ENCODE measurements around the gene UCK1. TPM values are rescaled to one million over a fixed set of nuclear protein-coding genes. Genes with fewer than 3 reads are reported as not detected.

Gene UCK1
- total and polyA plus RNA-seq, 9 donors: 19.6 to 28.2 (median 25.4) TPM

DNA sequence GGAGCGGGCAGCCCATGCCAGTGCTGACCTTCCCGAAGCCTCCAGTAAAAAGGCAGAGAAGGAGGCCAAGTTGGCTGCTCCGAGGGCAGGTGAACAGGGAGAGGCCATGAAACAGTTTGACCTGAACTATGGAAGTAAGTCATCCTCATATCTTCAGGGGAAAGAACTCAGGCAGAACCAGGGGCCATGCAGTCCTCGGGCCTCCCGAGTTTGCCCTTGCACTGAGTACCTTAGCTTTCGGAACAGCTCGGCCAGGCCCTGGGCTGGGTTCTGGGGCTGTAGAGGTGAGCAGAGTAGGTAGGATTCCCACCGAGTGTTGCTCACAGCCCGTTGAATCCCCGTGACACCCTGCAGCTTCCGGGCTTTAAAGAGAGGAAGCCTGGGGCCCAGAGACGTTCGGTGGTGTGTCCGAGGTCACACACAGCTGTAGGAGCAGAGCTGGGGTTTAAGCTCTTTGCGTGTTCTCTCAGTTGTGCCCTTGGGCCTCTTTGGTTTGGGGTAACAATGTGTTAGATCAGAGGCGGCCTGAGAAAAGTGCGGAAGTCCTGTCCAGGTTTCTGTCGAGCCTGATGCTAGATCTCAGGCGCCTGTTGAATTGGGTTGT lies 53.1 kb downstream of the UCK1 start:
- H3K27me3 ChIP-seq (ENCODE audit: control insufficient read depth, insufficient read depth, low read length): no peaks in the 10 kb centered on the region
- DNase-seq: no peak
- H3K4me1 ChIP-seq (ENCODE audit: control insufficient read depth, insufficient read depth, low read length): no peaks in the 10 kb centered on the region
- peaks cover 97% of the 10 kb centered on the region for H3K36me3 ChIP-seq (ENCODE audit: control insufficient read depth, insufficient read depth, low read length)
- WGBS (ENCODE audit: insufficient coverage): 84% methylated on average over 17 of the region's 19 CpGs
- H3K9me3 ChIP-seq (replicated peaks; ENCODE audit: control insufficient read depth, low read depth, low read length): no peaks in the 10 kb centered on the region
- no peak overlapping the region for H3K4me3 ChIP-seq (ENCODE audit: low read length)
- H3K27ac ChIP-seq (ENCODE audit: low read length): no peak overlapping the region

DNA sequence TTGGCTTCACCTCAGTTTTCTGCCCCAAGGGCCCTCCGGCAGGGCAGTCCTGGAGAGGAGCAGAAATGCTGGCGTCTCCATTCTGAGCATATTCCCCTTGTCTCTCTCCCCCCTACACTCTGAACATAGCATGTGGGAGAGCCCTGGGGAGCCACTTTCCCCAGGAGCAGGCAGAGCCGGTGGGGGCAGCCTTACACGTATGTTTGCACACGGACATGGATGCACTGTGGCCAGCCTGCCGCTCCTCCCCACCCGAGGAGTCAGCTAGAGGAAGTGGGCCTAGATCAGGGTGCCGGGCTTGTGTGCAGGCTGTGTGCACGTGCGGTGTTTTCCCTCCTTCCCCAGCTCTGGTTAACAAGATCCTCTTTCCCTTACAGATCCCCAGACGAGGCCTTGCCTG lies 53.7 kb downstream of the UCK1 start:
- peaks cover 94% of the 10 kb centered on the region for H3K36me3 ChIP-seq (ENCODE audit: control insufficient read depth, insufficient read depth, low read length)
- no peak overlapping the region for H3K4me3 ChIP-seq (ENCODE audit: low read length)
- H3K27ac ChIP-seq (ENCODE audit: low read length): no peak overlapping the region
- no peaks in the 10 kb centered on the region for H3K27me3 ChIP-seq (ENCODE audit: control insufficient read depth, insufficient read depth, low read length)
- H3K9me3 ChIP-seq (replicated peaks; ENCODE audit: control insufficient read depth, low read depth, low read length): no peaks in the 10 kb centered on the region
- no peaks in the 10 kb centered on the region for H3K4me1 ChIP-seq (ENCODE audit: control insufficient read depth, insufficient read depth, low read length)
- no peak for DNase-seq
- 73% methylated on average over 7 of the region's 11 CpGs for WGBS (ENCODE audit: insufficient coverage)

GRCh38 chr9:131476777-131477345 lies 54.2 kb downstream of the UCK1 start:
- 81% methylated on average over 17 of the region's 18 CpGs for WGBS (ENCODE audit: insufficient coverage)
- DNase-seq: no peak
- Histone ChIP-seq H3K27ac (ENCODE audit: low read length) (no peak overlapping the region), H3K4me3 (ENCODE audit: low read length) (no peak overlapping the region), H3K4me1 (ENCODE audit: control insufficient read depth, insufficient read depth, low read length) (no peaks in the 10 kb centered on the region), H3K9me3 (replicated peaks; ENCODE audit: control insufficient read depth, low read depth, low read length) (no peaks in the 10 kb centered on the region), H3K36me3 (ENCODE audit: control insufficient read depth, insufficient read depth, low read length) (peaks cover 89% of the 10 kb centered on the region), H3K27me3 (ENCODE audit: control insufficient read depth, insufficient read depth, low read length) (no peaks in the 10 kb centered on the region)

DNA sequence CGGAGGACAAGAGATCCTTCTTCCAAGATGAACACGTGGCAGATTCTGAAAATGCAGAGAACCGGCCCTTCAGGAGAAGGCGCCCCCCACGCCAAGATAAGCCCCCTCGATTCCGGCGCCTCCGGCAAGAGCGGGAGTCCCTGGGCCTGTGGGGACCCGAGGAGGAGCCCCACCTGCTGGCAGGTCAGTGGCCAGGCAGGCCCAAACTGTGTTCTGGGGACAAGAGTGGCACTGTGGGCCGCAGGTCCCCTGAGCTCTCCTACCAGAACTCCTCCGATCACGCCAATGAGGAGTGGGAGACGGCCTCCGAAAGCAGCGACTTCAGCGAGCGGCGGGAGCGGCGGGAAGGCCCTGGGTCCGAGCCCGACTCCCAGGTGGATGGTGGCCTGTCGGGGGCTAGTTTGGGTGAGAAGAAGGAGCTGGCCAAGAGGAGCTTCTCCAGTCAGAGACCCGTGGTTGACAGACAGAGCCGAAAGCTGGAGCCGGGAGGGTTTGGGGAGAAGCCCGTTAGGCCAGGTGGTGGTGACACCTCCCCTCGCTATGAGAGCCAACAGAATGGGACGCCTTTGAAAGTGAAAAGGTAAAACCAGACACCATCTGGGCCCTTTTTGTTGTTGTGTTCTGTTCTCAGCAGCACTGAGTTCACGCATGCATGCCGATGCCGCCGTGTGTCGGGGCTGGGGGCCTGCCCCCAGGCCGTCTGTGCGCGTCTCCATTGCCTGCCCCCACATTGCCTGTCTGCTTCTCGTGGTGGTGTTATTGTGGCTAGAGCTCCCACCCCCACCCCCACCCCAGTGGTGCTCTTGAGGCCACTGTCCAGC lies 54.9 kb downstream of the UCK1 start:
- Histone ChIP-seq H3K4me3 (ENCODE audit: low read length) (no peak overlapping the region), H3K36me3 (ENCODE audit: control insufficient read depth, insufficient read depth, low read length) (peaks cover 87% of the 10 kb centered on the region), H3K4me1 (ENCODE audit: control insufficient read depth, insufficient read depth, low read length) (no peaks in the 10 kb centered on the region), H3K27me3 (ENCODE audit: control insufficient read depth, insufficient read depth, low read length) (no peaks in the 10 kb centered on the region), H3K27ac (ENCODE audit: low read length) (no peak overlapping the region), H3K9me3 (replicated peaks; ENCODE audit: control insufficient read depth, low read depth, low read length) (no peaks in the 10 kb centered on the region)
- 85% methylated on average over 28 of the region's 40 CpGs for WGBS (ENCODE audit: insufficient coverage)
- no peak for DNase-seq

GRCh38 chr9:131475111-131475955 lies 55.7 kb downstream of the UCK1 start:
- H3K27ac ChIP-seq (ENCODE audit: low read length): no peak overlapping the region
- 91% methylated on average over 43 of the region's 46 CpGs for WGBS (ENCODE audit: insufficient coverage)
- no peak for DNase-seq
- H3K36me3 ChIP-seq (ENCODE audit: control insufficient read depth, insufficient read depth, low read length): peaks cover 89% of the 10 kb centered on the region
- no peaks in the 10 kb centered on the region for H3K9me3 ChIP-seq (replicated peaks; ENCODE audit: control insufficient read depth, low read depth, low read length)
- no peaks in the 10 kb centered on the region for H3K4me1 ChIP-seq (ENCODE audit: control insufficient read depth, insufficient read depth, low read length)
- H3K27me3 ChIP-seq (ENCODE audit: control insufficient read depth, insufficient read depth, low read length): no peaks in the 10 kb centered on the region
- H3K4me3 ChIP-seq (ENCODE audit: low read length): no peak overlapping the region

DNA sequence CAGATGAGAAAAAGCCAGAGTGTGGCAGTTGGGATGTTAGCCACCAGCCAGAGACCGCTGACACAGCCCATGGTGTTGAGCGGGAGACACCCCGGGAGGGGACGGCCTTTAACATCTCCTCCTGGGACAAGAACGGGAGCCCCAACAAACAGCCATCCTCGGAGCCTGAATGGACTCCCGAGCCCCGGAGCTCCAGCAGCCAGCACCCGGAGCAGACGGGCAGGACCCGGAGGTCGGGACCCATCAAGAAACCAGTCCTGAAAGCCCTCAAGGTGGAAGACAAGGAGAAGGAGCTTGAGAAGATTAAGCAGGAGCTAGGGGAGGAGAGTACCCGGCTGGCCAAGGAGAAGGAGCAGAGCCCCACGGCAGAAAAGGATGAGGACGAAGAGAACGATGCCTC lies 56.4 kb downstream of the UCK1 start:
- H3K27ac ChIP-seq (ENCODE audit: low read length): no peak overlapping the region
- WGBS (ENCODE audit: insufficient coverage): 89% methylated on average over 12 of the region's 16 CpGs
- no peak for DNase-seq
- H3K27me3 ChIP-seq (ENCODE audit: control insufficient read depth, insufficient read depth, low read length): no peaks in the 10 kb centered on the region
- no peaks in the 10 kb centered on the region for H3K4me1 ChIP-seq (ENCODE audit: control insufficient read depth, insufficient read depth, low read length)
- H3K4me3 ChIP-seq (ENCODE audit: low read length): no peak overlapping the region
- peaks cover 2% of the 10 kb centered on the region for H3K9me3 ChIP-seq (replicated peaks; ENCODE audit: control insufficient read depth, low read depth, low read length)
- peaks cover 89% of the 10 kb centered on the region for H3K36me3 ChIP-seq (ENCODE audit: control insufficient read depth, insufficient read depth, low read length)

GRCh38 chr9:131473891-131474290 lies 57.2 kb downstream of the UCK1 start:
- Histone ChIP-seq H3K4me3 (ENCODE audit: low read length) (no peak overlapping the region), H3K27me3 (ENCODE audit: control insufficient read depth, insufficient read depth, low read length) (no peaks in the 10 kb centered on the region), H3K9me3 (replicated peaks; ENCODE audit: control insufficient read depth, low read depth, low read length) (peaks cover 2% of the 10 kb centered on the region), H3K4me1 (ENCODE audit: control insufficient read depth, insufficient read depth, low read length) (no peaks in the 10 kb centered on the region), H3K36me3 (ENCODE audit: control insufficient read depth, insufficient read depth, low read length) (peaks cover 90% of the 10 kb centered on the region), H3K27ac (ENCODE audit: low read length) (no peak overlapping the region)
- DNase-seq: no peak
- whole genome bisulfite sequencing (ENCODE audit: insufficient coverage): 85% methylated on average over 5 of the region's 10 CpGs

Other genes starting within 250 kb of the UCK1 start
- 52.4 TPM for gene PLPP7, start 241.5 kb downstream of the UCK1 start, total RNA-seq
- 10 to 100 TPM; 24.8 to 46.3 (median 37.0) TPM for gene PLPP7, start 241.5 kb downstream of the UCK1 start, polyA plus RNA-seq (ENCODE audit: insufficient read depth in 1 of 8, insufficient read length in 8 of 8, low replicate concordance in 1 of 8)
- 64.9 TPM for gene PRRC2B, start 137.2 kb downstream of the UCK1 start, total RNA-seq
- gene PRRC2B, start 137.2 kb downstream of the UCK1 start, polyA plus RNA-seq (ENCODE audit: insufficient read depth in 1 of 8, insufficient read length in 8 of 8, low replicate concordance in 1 of 8): 100 to 1,000 TPM; 110 to 181 (median 148) TPM
- gene POMT1, start 28.3 kb downstream of the UCK1 start, total RNA-seq: 25.1 TPM
- 10 to 100 TPM; 15.1 to 29.9 (median 22.3) TPM for gene POMT1, start 28.3 kb downstream of the UCK1 start, polyA plus RNA-seq (ENCODE audit: insufficient read depth in 1 of 8, insufficient read length in 8 of 8, low replicate concordance in 1 of 8)
- gene PRRT1B, start 14.3 kb upstream of the UCK1 start, total RNA-seq: not detected
- gene PRRT1B, start 14.3 kb upstream of the UCK1 start, polyA plus RNA-seq (ENCODE audit: insufficient read depth in 1 of 8, insufficient read length in 8 of 8, low replicate concordance in 1 of 8): under 1 TPM in 1 of 8 donors, not detected in 7; 0.57 TPM
- gene RAPGEF1, start 208.8 kb upstream of the UCK1 start, total RNA-seq: 30.2 TPM
- gene RAPGEF1, start 208.8 kb upstream of the UCK1 start, polyA plus RNA-seq (ENCODE audit: insufficient read depth in 1 of 8, insufficient read length in 8 of 8, low replicate concordance in 1 of 8): 10 to 100 TPM; 61.3 to 95.2 (median 82.2) TPM